Endothelial cell of umbilical vein (primary cell): ENCODE measurements around the gene HDAC11.

ENCODE experiments used
- EZH2 ChIP-seq: IDR thresholded peaks from 2 replicates; pipeline ENCODE4 v1.6.1; 2012; ENCODE audit warnings: borderline replicate concordance, low read depth, mild to moderate bottlenecking, moderate library complexity, low read length, inconsistent platforms; ENCODE audit not compliant: severe bottlenecking
- JUN ChIP-seq: IDR thresholded peaks from 2 replicates; pipeline ENCODE4 v1.6.1; 2011; ENCODE audit warnings: borderline replicate concordance, low read depth; ENCODE audit not compliant: insufficient read length, insufficient read depth
- POLR2A ChIP-seq: IDR thresholded peaks from 2 replicates; pipeline ENCODE4 v1.6.1; 2012; ENCODE audit warnings: low read depth, mild to moderate bottlenecking, control low read depth, low read length
- POLR2AphosphoS5 ChIP-seq: IDR thresholded peaks from 2 replicates; pipeline ENCODE4 v1.6.1; 2012; ENCODE audit warnings: low read depth, mild to moderate bottlenecking, control low read depth, low read length, moderate library complexity; ENCODE audit not compliant: insufficient read depth
- TF ChIP-seq, protein P1 (sequence below), 2 donors: IDR thresholded peaks; 1 replicate in 1 of 2; 2 replicates in 1 of 2; pipeline ENCODE4 v1.5.1; 2011; ENCODE audit warnings: low read length in 2 of 2, mild to moderate bottlenecking in 2 of 2, moderate library complexity in 2 of 2, control low read depth in 1 of 2, inconsistent platforms in 1 of 2, low read depth in 1 of 2; ENCODE audit not compliant: insufficient read depth in 1 of 2; ENCODE audit errors: extremely low read depth in 1 of 2
- TF ChIP-seq, protein P2 (sequence below): IDR thresholded peaks from 2 replicates; pipeline ENCODE4 v1.6.1; 2011; ENCODE audit not compliant: insufficient read depth, insufficient read length

DNA sequence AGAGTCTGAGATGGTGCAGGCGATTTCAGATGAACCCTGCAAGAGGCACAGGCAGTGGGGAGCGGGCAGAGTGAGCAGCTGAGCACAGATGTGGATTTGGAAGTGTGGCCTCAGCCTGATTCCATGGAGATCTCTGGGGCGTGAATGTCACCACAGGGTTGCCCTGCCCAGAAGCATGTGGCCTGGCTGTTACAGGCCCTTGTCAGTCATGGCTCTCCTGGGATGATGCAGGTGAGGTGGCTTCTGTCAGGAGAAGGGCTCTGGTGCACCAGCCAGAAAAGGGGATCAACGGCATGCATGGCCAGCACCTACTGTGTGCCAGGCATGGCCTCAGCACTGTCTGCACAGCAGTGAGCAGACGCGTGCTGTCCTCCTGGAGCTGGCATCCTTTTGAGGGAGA is 11.9 kb downstream of the HDAC11 start:
- TF ChIP-seq, protein P1, sequence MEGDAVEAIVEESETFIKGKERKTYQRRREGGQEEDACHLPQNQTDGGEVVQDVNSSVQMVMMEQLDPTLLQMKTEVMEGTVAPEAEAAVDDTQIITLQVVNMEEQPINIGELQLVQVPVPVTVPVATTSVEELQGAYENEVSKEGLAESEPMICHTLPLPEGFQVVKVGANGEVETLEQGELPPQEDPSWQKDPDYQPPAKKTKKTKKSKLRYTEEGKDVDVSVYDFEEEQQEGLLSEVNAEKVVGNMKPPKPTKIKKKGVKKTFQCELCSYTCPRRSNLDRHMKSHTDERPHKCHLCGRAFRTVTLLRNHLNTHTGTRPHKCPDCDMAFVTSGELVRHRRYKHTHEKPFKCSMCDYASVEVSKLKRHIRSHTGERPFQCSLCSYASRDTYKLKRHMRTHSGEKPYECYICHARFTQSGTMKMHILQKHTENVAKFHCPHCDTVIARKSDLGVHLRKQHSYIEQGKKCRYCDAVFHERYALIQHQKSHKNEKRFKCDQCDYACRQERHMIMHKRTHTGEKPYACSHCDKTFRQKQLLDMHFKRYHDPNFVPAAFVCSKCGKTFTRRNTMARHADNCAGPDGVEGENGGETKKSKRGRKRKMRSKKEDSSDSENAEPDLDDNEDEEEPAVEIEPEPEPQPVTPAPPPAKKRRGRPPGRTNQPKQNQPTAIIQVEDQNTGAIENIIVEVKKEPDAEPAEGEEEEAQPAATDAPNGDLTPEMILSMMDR (IDR thresholded peaks at IDR 0.05; ENCODE audit: extremely low read depth in 1 of 2, insufficient read depth in 1 of 2, low read depth in 1 of 2, low read length in 2 of 2): no peak
- TF ChIP-seq, protein P2, sequence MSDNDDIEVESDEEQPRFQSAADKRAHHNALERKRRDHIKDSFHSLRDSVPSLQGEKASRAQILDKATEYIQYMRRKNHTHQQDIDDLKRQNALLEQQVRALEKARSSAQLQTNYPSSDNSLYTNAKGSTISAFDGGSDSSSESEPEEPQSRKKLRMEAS: no peak
- no peak for TF ChIP-seq POLR2A
- no peak for TF ChIP-seq EZH2
- no peak for TF ChIP-seq JUN
- no peak for TF ChIP-seq POLR2AphosphoS5
